Osteocyte (in vitro differentiated cells): ENCODE measurements around the gene DEF6. TPM values are rescaled to one million over a fixed set of nuclear protein-coding genes. Genes with fewer than 3 reads are reported as not detected.
A peak's percentile ranks its signal among the peaks of the same experiment; 100 is the strongest.

ENCODE experiments used
- DNase-seq: peaks from one replicate; pipeline ENCODE4 v3.0.0; 2021; ENCODE audit warnings: mixed read lengths; ENCODE audit not compliant: unreplicated experiment; ENCODE audit errors: extremely low spot score
- H3K27ac Mint-ChIP-seq: one replicate; pipeline ENCODE4 v1.8.0; 2021; ENCODE audit warnings: mild to moderate bottlenecking, mixed read lengths; ENCODE audit not compliant: unreplicated experiment
- H3K27me3 Mint-ChIP-seq: one replicate; pipeline ENCODE4 v1.8.0; 2021; ENCODE audit warnings: mixed read lengths; ENCODE audit not compliant: unreplicated experiment
- H3K36me3 Mint-ChIP-seq: one replicate; pipeline ENCODE4 v1.8.0; 2021; ENCODE audit warnings: mixed read lengths; ENCODE audit not compliant: unreplicated experiment
- H3K4me1 Mint-ChIP-seq: one replicate; pipeline ENCODE4 v1.8.0; 2021; ENCODE audit warnings: mixed read lengths; ENCODE audit not compliant: unreplicated experiment
- H3K4me3 Mint-ChIP-seq: one replicate; pipeline ENCODE4 v1.8.0; 2021; ENCODE audit warnings: mild to moderate bottlenecking, moderate library complexity, mixed read lengths; ENCODE audit not compliant: unreplicated experiment
- H3K9me3 Mint-ChIP-seq: one replicate; pipeline ENCODE4 v1.8.0; 2021; ENCODE audit warnings: mixed read lengths; ENCODE audit not compliant: unreplicated experiment
- CTCF ChIP-seq: fragments of 200-600 bp; sonication (generic); IDR thresholded peaks from 2 replicates; pipeline ENCODE4 v1.5.0; 2021; ENCODE audit warnings: antibody characterized with exemption, mild to moderate bottlenecking, moderate library complexity
- total RNA-seq: library from RNA; stranded (reverse); gene quantifications from 2 replicates; pipeline ENCODE4 v1.2.1, GENCODE V29; 2021

DEF6 gene
- total RNA-seq, 1 donor from 2014 or later: 0.59 TPM

DNA sequence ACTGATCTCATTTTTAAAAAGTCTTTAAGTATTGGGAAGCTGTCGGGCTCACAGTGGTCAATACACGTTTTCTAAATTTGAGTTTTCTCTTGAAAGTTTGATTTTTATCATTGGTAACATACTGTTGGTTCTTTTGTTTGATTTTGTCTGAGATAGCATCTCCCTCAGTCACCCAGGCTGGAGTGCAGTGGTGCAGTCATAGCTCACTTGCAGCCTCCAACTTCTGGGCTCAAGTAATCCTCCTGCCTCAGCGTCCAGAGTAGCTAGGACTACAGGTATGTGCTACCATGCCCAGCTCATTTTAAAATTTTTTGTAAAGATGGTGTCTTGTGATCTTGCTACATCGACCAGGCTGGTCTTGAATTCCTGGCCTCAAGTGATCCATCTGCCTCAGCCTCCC lies 53.8 kb downstream of the DEF6 start:
- no peaks in the 10 kb centered on the region for H3K9me3 Mint-ChIP-seq
- peaks cover 63% of the 10 kb centered on the region for H3K36me3 Mint-ChIP-seq
- no peak overlapping the region for H3K27ac Mint-ChIP-seq
- no peak for TF ChIP-seq CTCF
- H3K4me1 Mint-ChIP-seq: no peaks in the 10 kb centered on the region
- no peak overlapping the region for H3K4me3 Mint-ChIP-seq
- no peaks in the 10 kb centered on the region for H3K27me3 Mint-ChIP-seq
- DNase-seq: no peak

- H3K36me3 Mint-ChIP-seq: peaks cover 66% of the 10 kb centered on the region
- H3K9me3 Mint-ChIP-seq: no peaks in the 10 kb centered on the region
- no peak overlapping the region for H3K4me3 Mint-ChIP-seq
- TF ChIP-seq CTCF: no peak
- no peak overlapping the region for H3K27ac Mint-ChIP-seq
- no peaks in the 10 kb centered on the region for H3K27me3 Mint-ChIP-seq
- H3K4me1 Mint-ChIP-seq: peaks cover 3% of the 10 kb centered on the region
- no peak for DNase-seq
Measured at GRCh38 chr6:35352735-35353134, 55.1 kb downstream of the DEF6 start.

GRCh38 chr6:35354361-35355135 lies 56.9 kb downstream of the DEF6 start:
- no peak overlapping the region for H3K27ac Mint-ChIP-seq
- no peaks in the 10 kb centered on the region for H3K27me3 Mint-ChIP-seq

DNA sequence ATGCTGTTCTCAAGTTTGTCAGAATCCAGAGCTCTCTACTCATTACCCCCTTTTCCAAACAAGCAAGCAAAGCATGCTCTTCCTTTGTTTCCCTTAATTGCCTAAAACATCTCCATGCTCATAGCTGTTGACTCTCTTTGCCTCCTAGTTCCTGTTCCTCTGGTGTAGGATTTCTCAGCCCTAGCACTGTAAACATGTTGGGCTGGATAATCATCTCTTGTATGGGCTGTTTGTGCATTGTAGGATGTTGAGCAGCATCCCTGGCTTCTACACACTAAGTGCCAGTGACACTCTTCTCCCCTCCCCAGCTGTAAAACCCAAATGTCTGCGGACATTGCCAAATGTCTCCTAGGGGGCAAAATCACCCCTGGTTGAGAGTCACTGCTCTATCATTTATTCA lies 58.8 kb downstream of the DEF6 start:
- peaks cover 36% of the 10 kb centered on the region for H3K4me1 Mint-ChIP-seq
- H3K4me3 Mint-ChIP-seq: no peak overlapping the region
- no peak overlapping the region for H3K27ac Mint-ChIP-seq
- H3K36me3 Mint-ChIP-seq: peaks cover 45% of the 10 kb centered on the region
- no peaks in the 10 kb centered on the region for H3K9me3 Mint-ChIP-seq
- TF ChIP-seq CTCF: no peak
- no peak for DNase-seq
- H3K27me3 Mint-ChIP-seq: no peaks in the 10 kb centered on the region

More at GRCh38 chr6:35354361-35355135, 56.9 kb downstream of the DEF6 start:
- TF ChIP-seq CTCF: no peak
- H3K4me3 Mint-ChIP-seq: no peak overlapping the region
- no peak for DNase-seq
- H3K4me1 Mint-ChIP-seq: peaks cover 18% of the 10 kb centered on the region
- H3K9me3 Mint-ChIP-seq: no peaks in the 10 kb centered on the region
- H3K36me3 Mint-ChIP-seq: peaks cover 58% of the 10 kb centered on the region

DNA sequence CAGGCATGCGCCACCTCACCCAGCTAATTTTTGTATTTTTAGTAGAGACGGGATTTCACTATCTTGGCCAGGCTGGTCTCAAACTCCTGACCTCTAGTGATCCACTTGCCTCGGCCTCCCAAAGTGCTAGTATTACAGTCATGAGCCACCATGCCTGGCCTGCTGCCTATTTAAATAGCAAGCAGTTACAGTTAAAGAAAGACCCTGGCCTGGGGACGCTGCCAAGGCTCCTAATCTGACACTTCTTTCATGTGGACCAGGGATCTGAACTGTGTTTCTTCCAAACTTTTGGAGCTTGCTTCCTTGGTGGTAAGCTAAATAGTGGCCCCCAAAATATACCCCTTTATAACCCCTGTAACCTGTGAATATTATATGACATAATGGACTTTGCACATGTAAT lies 60.1 kb downstream of the DEF6 start:
- peak overlapping the region; percentile 23 for H3K27ac Mint-ChIP-seq
- no peaks in the 10 kb centered on the region for H3K9me3 Mint-ChIP-seq
- no peaks in the 10 kb centered on the region for H3K27me3 Mint-ChIP-seq
- no peak for TF ChIP-seq CTCF
- H3K4me3 Mint-ChIP-seq: no peak overlapping the region
- H3K36me3 Mint-ChIP-seq: peaks cover 34% of the 10 kb centered on the region
- peaks cover 46% of the 10 kb centered on the region for H3K4me1 Mint-ChIP-seq
- DNase-seq: no peak
